Activated T-cell treated with anti-CD3 and anti-CD28 coated beads, Interleukin-2, amount 50 U/mL, for 48 hours (primary cell): ENCODE measurements around the gene NRAP.

Experiments used
- DNase-seq, 2 experiments: peaks; one replicate each; pipeline ENCODE4 v3.0.0-alpha.2; 2020

NRAP gene

GRCh38 chr10:113630929-113631533 is 32.8 kb downstream of the NRAP start:
- no peak for DNase-seq

DNA sequence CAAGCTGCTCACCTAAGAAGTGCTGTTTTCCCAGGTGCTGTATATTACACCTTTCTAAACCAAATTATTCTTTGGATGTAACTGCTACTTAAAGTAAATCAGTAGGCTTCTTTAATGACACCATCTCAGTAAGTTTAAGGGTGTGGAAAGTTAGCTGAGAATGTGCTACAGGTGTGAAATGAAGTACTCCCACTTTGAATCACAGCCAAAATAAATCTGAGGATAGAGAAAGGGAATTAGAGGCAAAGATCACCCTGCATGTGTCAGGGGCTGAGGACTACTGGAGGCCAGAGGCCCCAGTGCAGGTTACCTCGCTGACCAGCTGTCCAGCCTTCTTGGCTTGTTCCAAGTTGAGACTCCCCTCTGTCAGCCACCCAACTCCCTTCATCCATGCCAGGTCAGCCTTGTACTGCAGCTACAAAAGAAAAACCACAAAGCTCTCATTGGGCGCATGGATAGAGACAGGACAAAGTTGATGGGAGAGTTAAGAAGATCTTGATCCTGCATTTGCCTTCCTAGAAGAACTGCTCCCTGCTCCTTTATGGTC is 35.2 kb downstream of the NRAP start:
- no peak for DNase-seq

GRCh38 chr10:113627836-113628235 is 36.0 kb downstream of the NRAP start:
- DNase-seq, result no peak

DNA sequence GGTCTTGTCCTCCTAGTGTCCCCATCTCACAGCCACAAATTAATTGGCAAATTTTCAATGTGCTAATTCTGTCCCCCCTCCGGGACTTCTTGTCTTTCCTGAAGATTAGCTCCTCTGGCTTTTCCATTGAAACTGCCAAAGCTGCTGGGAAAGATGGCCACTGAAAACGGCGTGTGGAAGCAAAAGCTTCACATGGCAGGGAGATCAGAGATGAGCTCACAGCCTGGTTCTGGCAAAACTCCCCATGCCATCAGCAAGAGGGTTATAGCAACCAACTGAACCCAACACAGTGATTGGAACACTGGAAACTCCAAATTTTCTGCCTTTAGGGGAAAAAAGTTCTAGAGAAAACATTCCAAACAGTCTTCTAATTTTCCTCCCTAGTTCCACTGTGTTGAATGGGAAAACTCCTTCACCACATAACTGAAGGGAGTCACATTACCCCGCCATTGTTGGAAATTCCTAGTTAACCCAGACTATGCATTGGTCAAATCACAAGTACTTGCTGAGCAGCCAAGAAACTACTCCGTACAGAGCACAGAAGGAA is 37.0 kb downstream of the NRAP start:
- DNase-seq, result no peak

DNA sequence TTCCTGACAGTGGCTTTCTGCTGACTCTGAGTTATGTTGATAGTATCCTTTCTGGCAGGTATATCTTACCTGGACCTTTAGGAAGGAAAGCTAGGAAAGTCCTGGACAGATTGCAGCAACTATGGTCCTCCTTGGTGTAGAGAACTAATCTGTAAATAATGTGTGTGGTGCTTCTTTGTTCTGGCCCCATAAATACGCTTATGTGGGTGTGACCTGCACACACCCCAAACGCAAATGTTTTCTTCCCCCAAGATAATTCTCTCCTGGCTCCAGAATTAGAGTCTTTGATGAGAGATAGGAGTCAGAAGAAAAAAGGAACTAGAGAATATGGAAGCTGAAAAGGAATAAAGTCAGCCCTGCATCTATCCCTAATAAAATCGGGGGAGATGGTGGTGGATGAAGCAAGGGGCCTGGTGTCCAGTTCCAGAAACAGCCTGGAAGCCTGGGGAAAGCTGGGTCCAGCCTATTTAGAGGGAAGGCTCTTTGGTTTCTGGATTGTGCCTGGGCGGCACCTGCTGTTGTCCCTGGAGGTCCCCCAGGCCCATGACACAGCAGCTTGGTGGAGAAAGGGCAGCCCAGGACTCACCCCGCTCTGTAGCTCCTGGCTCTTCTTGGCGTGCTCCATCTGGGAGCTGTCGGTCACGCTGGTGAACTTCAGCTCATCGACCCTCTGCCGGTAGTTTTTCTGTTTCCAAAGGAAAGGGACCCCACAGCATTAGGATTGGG is 38.2 kb downstream of the NRAP start:
- DNase-seq, result no peak

- no peak for DNase-seq
Measured at GRCh38 chr10:113622831-113623230, 41.0 kb downstream of the NRAP start.

DNA sequence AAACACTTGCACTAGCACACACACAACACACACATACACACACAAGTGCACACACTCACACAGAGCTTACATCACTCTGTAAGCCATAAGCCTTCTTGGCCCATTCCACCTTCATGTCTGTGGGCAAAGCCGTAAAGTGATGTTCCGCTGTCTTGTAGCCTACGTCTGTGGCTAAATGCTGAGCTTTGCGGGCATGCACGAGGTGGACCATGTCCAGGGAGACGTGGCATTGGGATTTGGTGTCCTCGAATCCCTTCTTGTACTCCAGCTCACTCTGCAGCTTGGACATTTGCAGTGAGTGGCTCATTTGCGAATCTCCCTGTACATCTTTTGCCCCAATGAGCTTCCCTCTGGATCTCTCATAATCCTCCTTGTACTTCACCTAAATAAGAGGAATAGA is 42.0 kb downstream of the NRAP start:
- DNase-seq, result no peak

- DNase-seq, result no peak
Measured at GRCh38 chr10:113620936-113621335, 42.9 kb downstream of the NRAP start.

- no peak for DNase-seq
Measured at GRCh38 chr10:113620511-113620910, 43.3 kb downstream of the NRAP start.

- DNase-seq, result no peak
Measured at GRCh38 chr10:113619401-113619800, 44.4 kb downstream of the NRAP start.

DNA sequence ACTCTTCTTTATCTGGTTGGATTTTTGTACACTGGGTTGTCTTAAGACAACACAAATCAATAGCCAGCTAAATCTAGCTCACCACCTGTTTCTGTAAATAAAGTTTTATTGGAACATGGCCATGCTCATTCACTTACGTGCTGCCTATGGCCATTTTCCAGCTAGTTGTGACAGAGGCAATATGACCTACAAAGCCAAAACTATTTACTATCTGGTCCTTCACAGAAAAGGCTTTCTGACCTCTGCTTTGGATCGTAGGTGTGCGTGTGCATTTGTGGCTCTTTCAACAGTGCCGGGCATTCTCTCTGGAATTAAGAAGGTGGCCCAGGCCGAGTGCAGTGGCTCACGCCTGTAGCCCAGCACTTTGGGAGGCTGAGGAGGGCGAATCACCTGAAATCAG is 45.5 kb downstream of the NRAP start:
- DNase-seq, result no peak

DNA sequence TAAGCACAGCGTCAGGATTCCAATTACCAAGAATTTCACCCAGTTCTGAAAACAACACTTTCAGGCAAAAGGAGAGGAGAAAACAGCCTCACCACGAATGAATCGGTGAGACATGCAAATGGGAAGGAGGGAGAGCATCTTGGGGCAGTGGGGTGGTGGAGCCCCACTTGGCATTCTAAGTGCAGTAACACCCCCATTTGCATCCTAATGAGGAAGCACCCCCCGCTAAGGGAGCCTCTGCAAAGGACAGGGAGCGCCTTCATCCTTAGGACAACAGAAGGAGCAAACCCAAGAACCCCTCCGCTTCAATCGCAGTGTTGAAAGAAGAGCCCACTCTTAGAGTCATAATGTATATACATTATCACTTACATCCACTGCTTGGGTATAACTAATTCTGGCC is 46.8 kb downstream of the NRAP start:
- DNase-seq, result no peak

DNA sequence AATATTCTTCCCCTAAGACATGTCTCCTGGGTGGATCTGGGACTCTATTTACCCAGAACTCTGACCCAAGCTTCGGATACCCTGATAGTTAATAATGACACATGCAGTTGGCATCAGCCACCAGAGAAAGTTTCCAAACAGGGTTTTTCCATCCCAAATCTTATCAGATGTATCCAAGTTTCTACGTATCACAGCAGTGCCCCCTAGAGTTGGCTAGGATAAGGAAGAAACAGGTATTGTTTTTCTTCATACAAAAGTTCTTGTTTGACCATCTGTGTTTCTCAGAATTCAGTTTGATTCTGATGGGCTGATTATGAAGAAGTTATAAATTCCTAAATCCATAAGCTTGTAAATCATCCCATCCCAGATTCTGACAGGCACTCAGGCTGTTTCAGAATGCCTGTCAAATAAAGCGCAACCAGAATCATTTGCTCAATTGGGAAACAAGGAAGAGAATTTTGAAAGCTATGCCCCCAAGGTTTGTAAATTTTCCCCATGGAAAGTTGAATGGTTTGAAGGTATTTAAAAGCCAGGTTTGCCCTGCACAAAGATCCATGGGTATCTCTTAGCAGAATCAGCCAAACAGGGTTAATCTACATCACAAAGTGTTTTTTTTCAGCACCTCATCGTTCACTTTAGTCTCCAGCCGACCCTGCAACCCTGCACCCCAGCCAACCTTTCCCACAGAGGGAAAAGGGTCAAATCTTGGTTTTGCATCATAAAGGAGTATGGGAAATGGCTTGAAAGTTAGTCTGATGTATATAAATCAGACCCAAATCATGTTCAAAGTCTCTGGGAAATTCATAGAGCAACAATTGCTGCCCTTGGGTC is 47.4 kb downstream of the NRAP start:
- no peak for DNase-seq

GRCh38 chr10:113613977-113614690 is 49.7 kb downstream of the NRAP start:
- no peak for DNase-seq

GRCh38 chr10:113613427-113613826 is 50.4 kb downstream of the NRAP start:
- DNase-seq, result no peak

- DNase-seq, result no peak
Measured at GRCh38 chr10:113612154-113612553, 51.7 kb downstream of the NRAP start.

GRCh38 chr10:113610631-113611601 is 52.9 kb downstream of the NRAP start:
- DNase-seq, result no peak

DNA sequence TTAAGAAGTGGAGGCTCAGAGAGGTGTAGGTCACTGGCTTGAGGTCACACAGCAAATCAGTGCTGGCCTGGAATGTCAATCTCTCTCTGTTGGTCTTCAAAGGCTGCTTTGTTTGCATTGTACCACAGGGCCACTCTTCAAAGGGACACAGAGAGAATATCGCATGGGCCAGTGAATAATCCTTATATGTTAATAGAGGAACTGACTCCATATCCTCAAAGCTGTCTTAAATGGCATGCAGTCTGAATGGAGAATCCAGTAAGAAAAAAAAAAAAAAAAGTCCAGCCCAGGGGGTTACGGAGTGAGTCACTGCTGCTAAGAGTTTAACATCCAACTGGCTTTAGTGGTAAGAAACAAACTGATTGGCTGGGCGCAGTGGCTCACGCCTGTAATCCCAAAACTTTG is 54.1 kb downstream of the NRAP start:
- DNase-seq, result no peak

GRCh38 chr10:113605268-113605978 is 58.4 kb downstream of the NRAP start:
- DNase-seq, result no peak

DNA sequence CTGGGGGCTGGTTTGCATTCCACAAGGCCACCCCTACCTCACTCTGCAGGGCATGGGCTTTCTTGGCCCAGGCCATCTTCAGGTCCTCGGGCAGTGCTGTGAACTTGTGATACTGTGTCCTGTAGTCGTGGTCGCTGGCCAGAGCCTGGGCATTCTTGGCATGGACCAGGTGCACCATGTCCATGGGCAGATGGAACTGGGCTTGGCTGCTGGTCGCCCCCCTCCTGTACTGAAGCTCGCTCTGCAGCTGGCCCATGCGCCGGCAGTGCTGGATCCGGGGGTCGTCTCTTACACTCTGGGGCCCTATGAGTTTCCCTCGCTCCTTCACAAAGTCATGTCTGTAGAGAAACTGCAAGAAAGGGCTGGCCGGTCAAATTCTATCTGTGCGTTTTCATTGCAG is 59.3 kb downstream of the NRAP start:
- no peak for DNase-seq
